Retinal pigment epithelial cell (primary cell): ENCODE measurements around the gene NMU.
A peak's percentile ranks its signal among the peaks of the same experiment; 100 is the strongest.
"Not testable (repeated sequence)": the region's sequence is repeated elsewhere in the genome, so short reads cannot be mapped to it uniquely, and the experiment has no call there.

Experiments used
- DNase-seq: peaks from one replicate; pipeline ENCODE4 v3.0.0-alpha.2; 2010; ENCODE audit warnings: low read depth
- H3K4me3 ChIP-seq: 2 replicates; pipeline ENCODE4 v1.5.1; 2011; ENCODE audit warnings: mild to moderate bottlenecking, low read length, control low read depth, moderate library complexity
- CTCF ChIP-seq: conservative IDR thresholded peaks from 2 replicates; pipeline ENCODE4 v1.5.1; 2011; ENCODE audit warnings: low read depth, low read length, control low read depth, inconsistent platforms

Gene NMU

GRCh38 chr4:55635741-55636655 is at the start of gene NMU:
TSS of gene NMU (minus strand) at chr4:55636298. CDS start at chr4:55636192, 106 bp downstream.
- peak; percentile 12 for TF ChIP-seq CTCF
- no peak for DNase-seq
- peak within 1 kb of the TSS; percentile 57 for H3K4me3 ChIP-seq

GRCh38 chr4:55684276-55684675 is 48.2 kb upstream of the NMU start:
- TF ChIP-seq CTCF = no peak
- H3K4me3 ChIP-seq = no peak overlapping the region
- DNase-seq = no peak

GRCh38 chr4:55682797-55683196 is 46.7 kb upstream of the NMU start:
- not testable (repeated sequence) for H3K4me3 ChIP-seq, DNase-seq

GRCh38 chr4:55682295-55682694 is 46.2 kb upstream of the NMU start:
- no peak for TF ChIP-seq CTCF
- no peak overlapping the region for H3K4me3 ChIP-seq
- DNase-seq = no peak

- no peak for TF ChIP-seq CTCF
- no peak overlapping the region for H3K4me3 ChIP-seq
- no peak for DNase-seq
These were observed 45.3 kb upstream of the NMU start for GRCh38 chr4:55681430-55681829.

- no peak for TF ChIP-seq CTCF
- no peak overlapping the region for H3K4me3 ChIP-seq
- peak; percentile 87 for DNase-seq
These were observed 39.2 kb upstream of the NMU start for GRCh38 chr4:55675196-55675793.

GRCh38 chr4:55673424-55673823 is 37.3 kb upstream of the NMU start:
- no peak overlapping the region for H3K4me3 ChIP-seq
- TF ChIP-seq CTCF = no peak
- DNase-seq = no peak
